Muscle layer of colon (tissue), 2 donors: ENCODE results near the gene NPIPA5.
"Not testable (repeated sequence)": the region's sequence is repeated elsewhere in the genome, so short reads cannot be mapped to it uniquely, and the experiment has no call there.

Experiments used
- H3K27ac ChIP-seq: one replicate; pipeline ENCODE4 v1.7.0; 2013; ENCODE audit warnings: low read depth, mild to moderate bottlenecking, low read length, moderate library complexity
- H3K27me3 ChIP-seq, 2 donors: one replicate each; pipeline ENCODE4 v1.7.0; 2013; ENCODE audit warnings: low read length in 2 of 2, mild to moderate bottlenecking in 2 of 2; ENCODE audit not compliant: insufficient read depth in 2 of 2, control insufficient read depth in 1 of 2
- H3K36me3 ChIP-seq: one replicate; pipeline ENCODE4 v1.7.0; 2013; ENCODE audit warnings: mild to moderate bottlenecking, low read length; ENCODE audit not compliant: insufficient read depth
- H3K4me1 ChIP-seq: one replicate; pipeline ENCODE4 v1.7.0; 2013; ENCODE audit warnings: mild to moderate bottlenecking, low read length; ENCODE audit not compliant: insufficient read depth
- H3K4me3 ChIP-seq, 2 donors: one replicate each; pipeline ENCODE4 v1.7.0; 2013; ENCODE audit warnings: low read length in 2 of 2, low read depth in 1 of 2, mild to moderate bottlenecking in 1 of 2, moderate library complexity in 1 of 2
- H3K9ac ChIP-seq: one replicate; pipeline ENCODE4 v1.7.0; 2013; ENCODE audit warnings: low read length
- H3K9me3 ChIP-seq: one replicate; pipeline ENCODE4 v1.7.0; 2013; ENCODE audit warnings: mild to moderate bottlenecking, low read length
- donor health status: abdominal sarcoma.
- donor health status: Adenocarcinoma of cecum.

Gene NPIPA5

DNA sequence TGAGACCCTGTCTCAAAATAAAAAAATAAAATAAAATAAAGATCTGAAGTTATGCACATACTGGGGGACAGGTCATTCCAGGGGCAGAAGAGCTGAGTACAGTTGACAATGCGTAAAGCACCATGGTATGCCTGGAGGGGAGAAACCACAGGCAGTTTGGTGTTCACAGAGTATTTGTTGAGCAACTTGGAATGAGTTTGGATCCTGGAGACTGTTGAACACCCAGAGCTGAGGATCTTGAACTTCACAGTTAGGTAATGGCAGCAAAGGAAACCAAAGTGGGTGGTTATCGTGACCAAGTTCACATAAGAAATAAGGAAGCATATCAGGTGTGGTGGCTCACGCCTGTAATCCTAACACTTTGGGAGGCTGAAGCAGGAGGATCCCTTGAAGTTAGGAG is 26.0 kb upstream of the NPIPA5 start:
- H3K27ac ChIP-seq, H3K9ac ChIP-seq, H3K9me3 ChIP-seq, H3K27me3 ChIP-seq, H3K4me1 ChIP-seq, H3K36me3 ChIP-seq, H3K4me3 ChIP-seq: not testable (repeated sequence)

DNA sequence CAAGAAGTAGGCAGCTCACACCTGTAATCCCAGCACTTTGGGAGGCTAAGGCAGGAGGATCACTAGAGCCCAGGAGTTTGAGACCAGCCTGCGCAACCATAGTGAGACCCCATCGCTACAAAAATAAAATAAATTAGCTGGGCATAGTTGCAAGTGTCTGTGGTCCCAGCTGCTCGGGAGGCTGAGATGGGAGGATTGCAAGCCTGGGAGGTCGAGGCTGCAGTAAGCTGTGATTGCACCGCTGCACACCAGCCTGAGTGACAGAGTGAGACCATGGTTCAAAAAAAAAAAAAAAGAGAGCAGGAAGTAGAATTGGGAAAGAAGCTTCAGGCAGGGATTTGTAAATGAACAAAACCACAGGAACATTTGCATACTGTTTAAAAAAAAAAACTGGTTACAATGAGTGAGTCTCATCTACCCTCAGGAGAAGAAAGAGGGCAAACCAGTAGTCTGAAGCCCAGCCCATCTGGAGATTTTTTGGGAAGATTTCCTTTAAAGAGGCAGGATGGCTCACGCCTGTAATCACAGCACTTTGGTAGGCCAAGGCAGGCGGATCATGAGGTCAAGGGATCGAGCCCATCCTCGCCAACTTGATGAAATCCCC is 25.4 kb upstream of the NPIPA5 start:
- Histone ChIP-seq H3K27ac (no peak overlapping the region), H3K9ac (no peak overlapping the region), H3K9me3 (no peaks in the 10 kb centered on the region), H3K36me3 (peaks cover 10% of the 10 kb centered on the region), H3K4me3 (no peak overlapping the region), H3K27me3 (no peaks in the 10 kb centered on the region), H3K4me1 (no peaks in the 10 kb centered on the region)

DNA sequence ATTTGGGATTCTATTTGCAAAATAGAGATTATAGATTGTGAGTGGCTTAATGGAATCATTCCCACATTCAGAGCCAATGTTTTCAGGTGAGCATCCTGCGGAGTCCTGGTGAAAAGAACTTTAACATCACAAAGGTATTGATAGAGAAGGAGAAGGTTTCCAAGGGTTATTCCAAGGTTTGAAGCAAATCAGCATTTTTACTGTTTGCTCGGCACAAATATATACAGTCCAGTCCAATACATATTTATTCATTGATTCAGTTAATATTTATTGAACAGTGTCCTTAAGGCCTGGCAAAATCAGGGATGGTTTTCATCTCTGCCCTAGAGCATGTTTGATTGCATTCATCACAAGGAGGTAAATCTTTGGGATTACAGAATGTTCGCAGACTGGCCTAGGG is 23.9 kb upstream of the NPIPA5 start:
- Histone ChIP-seq H3K4me3 (no peak overlapping the region), H3K4me1 (no peaks in the 10 kb centered on the region), H3K36me3 (peaks cover 10% of the 10 kb centered on the region), H3K9ac (no peak overlapping the region), H3K9me3 (no peaks in the 10 kb centered on the region), H3K27ac (no peak overlapping the region), H3K27me3 (no peaks in the 10 kb centered on the region)

DNA sequence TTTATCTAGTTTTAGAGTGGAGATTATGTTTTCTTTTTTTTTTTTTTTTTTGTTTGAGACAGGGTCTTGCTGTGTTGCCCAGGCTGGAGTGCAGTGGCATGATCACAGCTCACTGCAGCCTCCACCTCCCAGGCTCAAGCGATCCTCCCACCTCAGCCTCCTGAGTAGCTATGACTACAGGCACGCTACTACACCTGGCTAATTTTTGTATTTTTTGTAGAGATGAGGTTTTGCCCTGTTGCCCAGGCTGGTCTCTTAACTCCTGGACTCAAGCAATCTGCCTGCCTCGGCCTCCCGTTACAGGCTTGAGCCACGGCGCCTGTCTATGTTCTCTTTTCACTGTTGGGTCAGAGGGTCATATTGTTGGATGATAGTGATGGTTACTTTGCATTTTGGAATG is 22.2 kb upstream of the NPIPA5 start:
- H3K9me3 ChIP-seq, H3K4me1 ChIP-seq, H3K27me3 ChIP-seq, H3K27ac ChIP-seq, H3K4me3 ChIP-seq, H3K36me3 ChIP-seq, H3K9ac ChIP-seq: not testable (repeated sequence)

DNA sequence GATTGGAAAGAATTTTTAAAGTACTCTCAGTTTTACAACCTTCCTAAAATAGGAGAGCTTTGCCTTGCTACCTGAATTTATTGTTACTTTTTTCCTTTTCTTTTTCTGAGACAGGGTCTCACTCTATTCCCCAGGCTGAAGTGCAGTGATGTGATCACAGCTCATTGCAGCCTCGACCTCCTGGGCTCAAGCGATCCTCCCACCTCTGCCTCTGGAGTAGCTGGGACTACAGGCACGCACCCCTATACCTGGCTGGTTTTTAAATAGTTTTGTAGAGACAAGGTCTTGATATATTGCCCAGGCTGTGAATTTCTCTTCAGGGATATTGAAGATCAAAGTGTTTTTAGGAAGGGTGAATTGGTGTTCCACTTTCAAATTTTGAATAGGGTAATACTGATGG is 21.2 kb upstream of the NPIPA5 start:
- Histone ChIP-seq H3K36me3 (peaks cover 10% of the 10 kb centered on the region), H3K27ac (no peak overlapping the region), H3K27me3 (no peaks in the 10 kb centered on the region), H3K9me3 (no peaks in the 10 kb centered on the region), H3K9ac (no peak overlapping the region), H3K4me3 (no peak overlapping the region), H3K4me1 (no peaks in the 10 kb centered on the region)

DNA sequence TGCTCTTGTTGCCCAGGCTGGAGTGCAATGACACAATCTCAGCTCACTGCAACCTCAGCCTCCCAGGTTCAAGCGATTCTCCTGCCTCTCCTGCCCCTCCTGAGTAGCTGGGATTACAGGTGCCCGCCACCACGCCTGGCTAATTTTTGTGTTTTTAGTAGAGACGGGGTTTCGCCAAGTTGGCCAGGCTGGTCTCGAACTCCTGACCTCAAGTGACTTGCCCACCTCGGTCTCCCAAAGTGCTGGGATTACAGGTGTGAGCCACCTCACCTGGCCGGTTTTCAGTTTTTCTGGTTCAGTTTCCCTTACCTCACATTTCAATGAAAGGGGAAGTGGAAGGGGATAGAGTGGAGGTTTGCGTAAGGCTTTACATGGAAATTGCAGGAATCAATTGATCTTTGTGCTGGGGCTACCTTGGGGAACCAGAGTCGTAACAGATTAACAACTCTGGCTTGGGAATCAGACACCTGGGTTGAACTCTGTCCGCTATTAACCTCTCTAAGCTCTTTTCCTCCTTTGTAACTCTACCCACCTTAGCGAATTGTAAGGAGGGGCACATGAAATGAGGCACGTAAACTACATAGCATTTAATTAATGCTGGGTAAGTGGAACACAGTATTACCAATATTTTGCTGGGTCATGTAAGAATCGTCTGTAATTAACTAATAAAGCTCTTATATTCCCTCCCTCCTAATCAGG is 20.7 kb upstream of the NPIPA5 start:
- Histone ChIP-seq H3K27ac (no peak overlapping the region), H3K36me3 (peaks cover 10% of the 10 kb centered on the region), H3K9me3 (no peaks in the 10 kb centered on the region), H3K4me3 (no peak overlapping the region), H3K27me3 (no peaks in the 10 kb centered on the region), H3K9ac (no peak overlapping the region), H3K4me1 (no peaks in the 10 kb centered on the region)

DNA sequence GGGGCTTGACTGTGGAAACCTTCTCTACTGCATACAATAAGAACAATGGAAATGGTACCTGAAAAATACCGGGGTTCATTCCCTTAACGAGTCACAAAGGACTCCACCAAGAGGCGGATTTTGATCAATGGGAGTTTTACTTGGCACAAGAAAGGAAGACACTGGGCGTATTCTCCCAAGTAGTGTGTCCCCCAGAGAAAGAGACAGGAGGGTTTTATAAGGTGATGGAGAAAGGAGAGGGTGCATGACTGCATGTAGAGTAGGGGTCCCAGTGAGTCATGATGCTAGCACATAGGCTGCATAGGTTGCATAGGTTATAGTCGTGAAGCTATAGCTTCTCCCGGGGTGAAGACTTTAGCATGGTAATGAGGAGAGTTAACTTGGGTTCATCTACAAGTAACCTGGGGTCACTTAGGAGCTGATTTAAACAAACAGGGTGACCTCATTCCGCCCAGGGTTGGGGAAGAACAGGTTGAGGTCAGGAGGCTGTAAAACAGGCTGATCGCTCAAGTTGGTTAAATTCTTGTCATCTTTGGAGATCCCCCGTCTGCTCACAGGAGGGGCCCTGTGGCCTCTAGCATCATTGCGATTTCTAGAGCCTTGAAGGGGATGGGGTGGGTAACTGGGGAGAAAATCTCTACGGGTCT is 19.0 kb upstream of the NPIPA5 start:
- Histone ChIP-seq H3K9me3 (no peaks in the 10 kb centered on the region), H3K27ac (no peak overlapping the region), H3K27me3 (no peaks in the 10 kb centered on the region), H3K36me3 (peaks cover 3% of the 10 kb centered on the region), H3K4me1 (no peaks in the 10 kb centered on the region), H3K9ac (no peak overlapping the region), H3K4me3 (no peak overlapping the region)

DNA sequence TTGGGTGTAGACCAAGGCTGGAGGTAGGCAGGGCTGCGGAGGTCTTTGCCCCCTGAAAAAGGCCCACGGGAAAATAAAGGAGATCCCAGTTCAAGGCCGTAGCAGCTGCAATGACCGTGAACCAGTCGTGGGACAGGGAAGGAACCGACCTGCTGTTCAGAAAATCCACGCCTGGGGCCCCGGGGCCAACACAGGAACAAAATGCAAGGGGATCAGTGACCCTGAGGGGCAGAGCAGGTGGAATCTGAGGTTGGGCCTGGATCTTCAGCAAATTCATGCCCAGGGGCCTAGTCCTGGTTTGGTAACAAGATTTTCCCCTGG is 18.4 kb upstream of the NPIPA5 start:
- H3K36me3 ChIP-seq, H3K27me3 ChIP-seq, H3K27ac ChIP-seq, H3K9me3 ChIP-seq, H3K4me1 ChIP-seq, H3K9ac ChIP-seq: not testable (repeated sequence)
- peak overlapping the region; percentile 55 to 80 for H3K4me3 ChIP-seq

DNA sequence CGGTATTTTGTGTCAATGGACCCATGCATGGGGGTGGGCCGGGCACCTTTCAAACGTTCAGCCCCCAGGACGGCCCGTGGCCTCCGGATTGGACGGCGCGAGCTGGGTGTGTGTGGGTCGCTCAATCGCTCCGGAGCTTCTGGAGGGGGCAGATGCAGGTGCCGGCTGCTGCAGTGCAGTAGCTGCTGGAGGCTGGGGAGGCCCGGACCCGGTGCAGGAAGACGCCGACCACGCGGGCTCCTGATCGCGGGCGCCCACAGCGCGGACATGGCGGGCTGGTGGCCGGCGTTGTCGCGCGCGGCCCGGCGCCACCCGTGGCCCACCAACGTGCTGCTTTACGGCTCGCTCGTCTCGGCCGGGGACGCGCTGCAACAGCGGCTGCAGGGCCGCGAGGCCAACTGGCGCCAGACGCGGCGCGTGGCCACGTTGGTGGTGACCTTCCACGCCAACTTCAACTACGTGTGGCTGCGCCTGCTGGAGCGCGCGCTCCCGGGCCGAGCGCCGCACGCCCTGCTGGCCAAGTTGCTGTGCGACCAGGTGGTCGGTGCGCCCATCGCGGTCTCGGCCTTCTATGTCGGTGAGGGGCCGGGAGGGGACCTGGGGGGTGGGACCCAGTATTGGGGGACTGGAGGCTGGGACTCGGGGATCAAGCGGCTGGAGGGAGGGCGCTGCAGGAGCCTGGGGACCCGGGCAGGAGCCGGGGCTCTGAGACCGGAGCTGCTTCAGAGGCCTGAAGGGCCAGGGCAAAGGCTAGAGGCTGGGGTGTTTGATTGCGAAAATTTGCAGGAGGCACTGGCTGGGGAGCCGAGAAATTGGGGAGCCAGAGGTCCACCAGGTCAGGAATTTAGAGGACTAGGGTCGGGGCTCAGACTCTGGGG is 17.8 kb upstream of the NPIPA5 start, which contains the start of gene MPV17L:
Gene MPV17L (plus strand): TSS at position 124 of the 878 bp plus-strand sequence. CDS start 144 bp downstream, at position 268.
- H3K9ac ChIP-seq, H3K4me1 ChIP-seq, H3K9me3 ChIP-seq, H3K27me3 ChIP-seq, H3K36me3 ChIP-seq: not testable (repeated sequence)
- peak within 1 kb of the TSS; percentile 55 to 80 for H3K4me3 ChIP-seq
- peak within 1 kb of the TSS; percentile 58 for H3K27ac ChIP-seq

DNA sequence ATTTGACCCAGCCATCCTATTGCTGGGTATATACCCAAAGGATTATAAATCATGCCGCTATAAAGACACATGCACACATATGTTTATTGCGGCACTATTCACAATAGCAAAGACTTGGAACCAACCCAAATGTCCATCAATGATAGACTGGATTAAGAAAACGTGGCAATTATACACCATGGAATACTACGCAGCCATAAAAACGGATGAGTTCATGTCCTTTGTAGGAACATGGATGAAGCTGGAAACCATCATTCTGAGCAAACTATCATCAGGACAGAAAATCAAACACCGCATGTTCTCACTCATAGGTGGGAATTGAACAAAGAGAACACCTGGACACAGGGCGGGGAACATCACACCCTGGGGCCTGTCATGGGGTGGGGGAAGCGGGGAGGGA is 14.9 kb upstream of the NPIPA5 start:
- H3K9ac ChIP-seq, H3K9me3 ChIP-seq, H3K4me1 ChIP-seq, H3K4me3 ChIP-seq, H3K27me3 ChIP-seq, H3K27ac ChIP-seq, H3K36me3 ChIP-seq: not testable (repeated sequence)

DNA sequence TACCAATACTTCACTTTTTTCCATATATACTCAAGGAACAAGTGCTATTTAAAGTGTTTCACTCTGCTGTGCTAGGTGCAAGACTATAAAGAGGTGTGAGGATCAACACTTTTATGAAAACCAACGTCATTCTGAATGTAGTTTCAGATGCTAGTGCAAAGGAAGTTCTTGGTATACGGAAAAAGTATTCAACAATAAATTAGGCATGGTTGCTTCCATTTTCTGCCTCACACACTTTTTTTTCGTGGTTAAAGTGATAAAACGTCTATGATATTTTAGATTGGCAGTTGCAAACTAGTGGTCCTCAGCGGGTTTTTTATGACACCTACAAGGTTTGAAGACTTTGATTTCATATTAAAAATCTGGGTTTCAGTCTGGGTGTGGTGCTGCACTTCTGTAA is 11.8 kb upstream of the NPIPA5 start:
- not testable (repeated sequence) for H3K27me3 ChIP-seq, H3K9ac ChIP-seq, H3K4me3 ChIP-seq, H3K9me3 ChIP-seq, H3K4me1 ChIP-seq, H3K36me3 ChIP-seq, H3K27ac ChIP-seq
